Measurements from ENCODE around the gene SETD5. TPM values are rescaled to one million over a fixed set of nuclear protein-coding genes. Genes with fewer than 3 reads are reported as not detected.

The SETD5 gene
- polyA plus RNA-seq, 1 donor (not counting 4 experiments of a cell fraction or from before 2014, with no cell fraction given): 37.8 TPM

- peaks cover 16% of the 10 kb centered on the region for H4K20me1 ChIP-seq (ENCODE audit: control insufficient read depth, extremely low read depth, insufficient read depth, low read length)
- no peak for FAIRE-seq
- no peak overlapping the region for H3K9ac ChIP-seq (ENCODE audit: control insufficient read depth, extremely low read depth, insufficient read depth, low read length)
- TF ChIP-seq EZH2 (IDR thresholded peaks at IDR 0.05; ENCODE audit: low read length) (no peak), CTCF (optimal IDR thresholded peaks at IDR 0.05 in 1 of 3, IDR thresholded peaks at IDR 0.05 in 1 of 3, conservative IDR thresholded peaks at IDR 0.05 in 1 of 3; ENCODE audit: extremely low read depth in 1 of 3, insufficient read depth in 2 of 3, low read length in 3 of 3) (no peak)
- peaks cover 25 to 47% of the 10 kb centered on the region in 2 experiments for H3K36me3 ChIP-seq (ENCODE audit: control insufficient read depth in 2 of 2, extremely low read depth in 1 of 2, insufficient read depth in 2 of 2, low read length in 2 of 2)
- H3K4me1 ChIP-seq (ENCODE audit: control insufficient read depth, extremely low read depth, insufficient read depth, low read length): peaks cover 18% of the 10 kb centered on the region
- dilution Hi-C loops (cut with MboI; ENCODE audit: extremely low pct_ligation_motif_present, low sequenced_read_pairs): no loop called here
- H3K9me3 ChIP-seq (ENCODE audit: control insufficient read depth, low read depth, low read length): no peaks in the 10 kb centered on the region
- H3K27ac ChIP-seq (ENCODE audit: control insufficient read depth, insufficient read depth, low read length): no peak overlapping the region
- H3K79me2 ChIP-seq (ENCODE audit: control insufficient read depth, insufficient read depth, low read length): peaks cover 47% of the 10 kb centered on the region
- H3K9me1 ChIP-seq (ENCODE audit: control insufficient read depth, extremely low read depth, insufficient read depth, low read length): no peaks in the 10 kb centered on the region
- H3K4me2 ChIP-seq (ENCODE audit: control insufficient read depth, extremely low read depth, insufficient read depth, low read depth, low read length): no peak overlapping the region
- no peak for DNase-seq (ENCODE audit: low read depth, low spot score)
- no peak overlapping the region for H2AFZ ChIP-seq (ENCODE audit: control insufficient read depth, low read length)
- no peaks in the 10 kb centered on the region for H3K27me3 ChIP-seq (ENCODE audit: control insufficient read depth, extremely low read depth, insufficient read depth, low read length)
- H3K4me3 ChIP-seq (ENCODE audit: control insufficient read depth in 2 of 3, extremely low read depth in 1 of 3, insufficient read depth in 2 of 3, low read depth in 1 of 3, low read length in 3 of 3): no peak overlapping the region
Observed at GRCh38 chr3:9388562-9389272, 8.7 kb upstream of the SETD5 start.

GRCh38 chr3:9390265-9390888 lies 7.0 kb upstream of the SETD5 start:
- Histone ChIP-seq H3K9me3 (ENCODE audit: control insufficient read depth, low read depth, low read length) (no peaks in the 10 kb centered on the region), H3K27ac (ENCODE audit: control insufficient read depth, insufficient read depth, low read length) (no peak overlapping the region), H3K9ac (ENCODE audit: control insufficient read depth, extremely low read depth, insufficient read depth, low read length) (no peak overlapping the region), H3K4me1 (ENCODE audit: control insufficient read depth, extremely low read depth, insufficient read depth, low read length) (peaks cover 30% of the 10 kb centered on the region), H3K4me3 (ENCODE audit: control insufficient read depth in 2 of 3, extremely low read depth in 1 of 3, insufficient read depth in 2 of 3, low read depth in 1 of 3, low read length in 3 of 3) (no peak overlapping the region), H3K27me3 (ENCODE audit: control insufficient read depth, extremely low read depth, insufficient read depth, low read length) (no peaks in the 10 kb centered on the region), H3K4me2 (ENCODE audit: control insufficient read depth, extremely low read depth, insufficient read depth, low read depth, low read length) (no peak overlapping the region), H3K36me3 (ENCODE audit: control insufficient read depth in 2 of 2, extremely low read depth in 1 of 2, insufficient read depth in 2 of 2, low read length in 2 of 2) (peaks cover 28 to 44% of the 10 kb centered on the region in 2 experiments), H3K79me2 (ENCODE audit: control insufficient read depth, insufficient read depth, low read length) (peaks cover 63% of the 10 kb centered on the region), H4K20me1 (ENCODE audit: control insufficient read depth, extremely low read depth, insufficient read depth, low read length) (peaks cover 13% of the 10 kb centered on the region), H3K9me1 (ENCODE audit: control insufficient read depth, extremely low read depth, insufficient read depth, low read length) (no peaks in the 10 kb centered on the region), H2AFZ (ENCODE audit: control insufficient read depth, low read length) (no peak overlapping the region)
- dilution Hi-C loops (cut with MboI; ENCODE audit: extremely low pct_ligation_motif_present, low sequenced_read_pairs): no loop called here
- FAIRE-seq: no peak
- TF ChIP-seq EZH2 (IDR thresholded peaks at IDR 0.05; ENCODE audit: low read length) (no peak), CTCF (optimal IDR thresholded peaks at IDR 0.05 in 1 of 3, IDR thresholded peaks at IDR 0.05 in 1 of 3, conservative IDR thresholded peaks at IDR 0.05 in 1 of 3; ENCODE audit: extremely low read depth in 1 of 3, insufficient read depth in 2 of 3, low read length in 3 of 3) (no peak)
- no peak for DNase-seq (ENCODE audit: low read depth, low spot score)
